ENCODE measurements around the gene IDS.

DNA sequence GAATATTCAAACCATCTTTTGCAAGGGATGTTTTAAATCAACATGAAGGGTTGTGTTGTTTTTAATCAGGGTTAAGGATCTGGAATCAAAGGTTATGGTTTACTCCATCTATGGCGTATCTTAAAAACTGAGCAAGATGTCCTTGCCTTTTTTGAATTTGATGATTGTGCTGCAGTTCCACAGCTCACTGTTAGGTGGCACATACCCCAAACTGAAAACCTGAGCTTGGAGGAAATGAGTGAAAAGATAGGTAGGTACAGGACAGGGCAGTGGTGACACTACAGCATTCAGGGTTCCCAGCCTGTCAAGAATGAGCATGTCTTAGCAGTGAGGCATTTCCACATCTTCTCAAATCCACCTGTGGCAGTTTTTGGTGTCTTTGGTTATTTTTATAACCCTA, 22.6 kb upstream of the IDS start:
- TF ChIP-seq, protein P1, sequence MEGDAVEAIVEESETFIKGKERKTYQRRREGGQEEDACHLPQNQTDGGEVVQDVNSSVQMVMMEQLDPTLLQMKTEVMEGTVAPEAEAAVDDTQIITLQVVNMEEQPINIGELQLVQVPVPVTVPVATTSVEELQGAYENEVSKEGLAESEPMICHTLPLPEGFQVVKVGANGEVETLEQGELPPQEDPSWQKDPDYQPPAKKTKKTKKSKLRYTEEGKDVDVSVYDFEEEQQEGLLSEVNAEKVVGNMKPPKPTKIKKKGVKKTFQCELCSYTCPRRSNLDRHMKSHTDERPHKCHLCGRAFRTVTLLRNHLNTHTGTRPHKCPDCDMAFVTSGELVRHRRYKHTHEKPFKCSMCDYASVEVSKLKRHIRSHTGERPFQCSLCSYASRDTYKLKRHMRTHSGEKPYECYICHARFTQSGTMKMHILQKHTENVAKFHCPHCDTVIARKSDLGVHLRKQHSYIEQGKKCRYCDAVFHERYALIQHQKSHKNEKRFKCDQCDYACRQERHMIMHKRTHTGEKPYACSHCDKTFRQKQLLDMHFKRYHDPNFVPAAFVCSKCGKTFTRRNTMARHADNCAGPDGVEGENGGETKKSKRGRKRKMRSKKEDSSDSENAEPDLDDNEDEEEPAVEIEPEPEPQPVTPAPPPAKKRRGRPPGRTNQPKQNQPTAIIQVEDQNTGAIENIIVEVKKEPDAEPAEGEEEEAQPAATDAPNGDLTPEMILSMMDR (IDR thresholded peaks at IDR 0.05) = peak; percentile 17 to 47
- TF ChIP-seq POLR2AphosphoS5 (IDR thresholded peaks at IDR 0.05) (no peak), EP300 (IDR thresholded peaks at IDR 0.05) (no peak), POLR2A (IDR thresholded peaks at IDR 0.05) (no peak)

All from suprapubic skin (tissue), 4 donors.